Amygdala (tissue), 56 donors: Measurements from ENCODE around the gene CELF2.
"Not testable (repeated sequence)": the region's sequence is repeated elsewhere in the genome, so short reads cannot be mapped to it uniquely, and the experiment has no call there.

Source experiments
- DNase-seq, 56 donors: peaks; one replicate each; lab custom pipeline; 2025; lab: John Stamatoyannopoulos, UW

CELF2 gene

DNA sequence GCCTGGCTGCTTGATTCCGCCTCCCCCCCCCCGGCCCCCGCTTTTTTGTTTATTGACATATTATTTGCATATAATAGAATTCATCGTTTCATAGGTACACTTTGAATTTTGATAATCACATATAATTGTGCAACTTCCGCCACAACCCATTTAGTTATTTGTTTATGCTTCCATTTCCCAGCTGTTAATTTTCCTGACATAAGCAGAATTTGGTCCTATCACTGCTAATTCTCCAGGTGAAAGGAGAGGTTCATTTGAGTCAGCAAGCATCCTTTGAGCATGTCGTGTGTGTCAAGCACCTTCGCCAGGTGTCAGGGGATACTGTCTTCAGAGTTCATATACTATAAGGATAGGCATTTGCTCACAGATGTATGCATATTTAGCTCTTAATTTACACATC lies 102.2 kb downstream of the CELF2 start:
- no peak for DNase-seq

DNA sequence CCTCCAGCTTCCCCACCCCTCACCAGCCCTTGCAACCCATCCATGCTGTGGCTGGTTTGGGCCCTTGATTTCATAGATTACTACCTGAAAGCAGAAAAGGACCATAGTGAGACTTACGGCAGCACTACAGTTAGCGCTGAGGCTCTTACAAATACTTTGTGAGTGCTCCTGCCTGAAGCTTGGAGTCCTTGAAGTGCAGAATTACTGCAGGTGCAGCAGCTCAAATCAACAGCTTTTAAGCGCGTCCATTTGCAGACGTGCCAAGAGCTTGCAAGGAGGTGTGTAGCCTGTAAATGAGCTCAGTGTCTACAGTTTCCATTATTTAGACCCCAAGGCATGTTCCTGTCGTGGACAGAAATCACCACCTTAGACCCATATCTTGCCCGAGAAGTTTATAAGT lies 103.0 kb downstream of the CELF2 start:
- DNase-seq, result no peak

DNA sequence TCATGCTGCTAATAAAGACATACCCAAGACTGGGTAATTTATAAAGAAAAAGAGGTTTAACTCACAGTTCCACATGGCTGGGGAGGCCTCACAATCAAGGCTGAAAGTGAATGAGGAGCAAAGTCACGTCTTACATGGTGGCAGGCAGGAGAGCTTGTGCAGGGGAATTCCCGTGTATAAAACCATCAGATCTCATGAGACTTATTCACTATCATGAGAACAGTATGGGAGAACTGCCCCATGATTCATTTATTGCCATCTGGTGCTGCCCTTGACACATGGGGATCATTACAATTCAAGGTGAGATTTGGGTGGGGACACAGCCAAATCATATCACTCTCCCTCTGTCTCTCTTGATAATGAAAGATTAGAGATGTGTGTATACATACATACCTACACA lies 106.2 kb downstream of the CELF2 start:
- DNase-seq, result not testable (repeated sequence)

DNA sequence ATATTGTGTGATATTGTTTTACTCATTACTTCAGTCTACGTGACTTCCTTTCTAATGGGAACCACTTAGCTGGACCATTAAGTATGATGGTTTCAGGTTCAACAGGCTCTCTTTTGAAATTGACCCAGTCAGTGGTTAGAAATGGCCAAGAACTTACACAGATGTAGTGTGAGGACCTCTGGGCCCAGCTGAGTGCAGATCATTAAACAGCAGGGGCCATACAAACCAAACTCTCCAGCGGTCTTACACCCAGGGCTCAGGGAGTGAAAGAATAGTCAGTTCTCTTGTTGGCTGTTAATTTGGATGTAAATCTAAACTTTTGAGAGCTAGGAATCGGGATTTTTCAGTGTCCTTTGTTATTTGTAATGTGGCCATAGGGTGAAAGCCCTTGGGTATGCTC lies 107.3 kb downstream of the CELF2 start:
- DNase-seq, result no peak

DNA sequence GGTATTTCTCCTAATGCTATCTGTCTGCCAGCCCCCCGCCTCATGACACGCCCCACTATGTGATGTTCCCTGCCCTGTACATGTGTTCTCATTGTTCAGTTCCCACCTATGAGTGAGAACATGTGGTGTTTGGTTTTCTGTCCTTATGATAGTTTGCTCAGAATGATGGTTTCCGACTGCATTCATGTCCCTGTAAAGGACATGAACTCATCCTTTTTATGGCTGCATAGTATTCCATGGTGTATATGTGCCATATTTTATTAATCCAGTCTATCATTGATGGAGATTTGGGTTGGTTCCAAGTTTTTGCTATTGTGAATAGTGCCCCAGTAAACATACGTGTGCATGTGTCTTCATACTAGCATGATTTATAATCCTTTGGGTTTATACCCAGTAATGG lies 109.3 kb downstream of the CELF2 start:
- DNase-seq, result not testable (repeated sequence)

DNA sequence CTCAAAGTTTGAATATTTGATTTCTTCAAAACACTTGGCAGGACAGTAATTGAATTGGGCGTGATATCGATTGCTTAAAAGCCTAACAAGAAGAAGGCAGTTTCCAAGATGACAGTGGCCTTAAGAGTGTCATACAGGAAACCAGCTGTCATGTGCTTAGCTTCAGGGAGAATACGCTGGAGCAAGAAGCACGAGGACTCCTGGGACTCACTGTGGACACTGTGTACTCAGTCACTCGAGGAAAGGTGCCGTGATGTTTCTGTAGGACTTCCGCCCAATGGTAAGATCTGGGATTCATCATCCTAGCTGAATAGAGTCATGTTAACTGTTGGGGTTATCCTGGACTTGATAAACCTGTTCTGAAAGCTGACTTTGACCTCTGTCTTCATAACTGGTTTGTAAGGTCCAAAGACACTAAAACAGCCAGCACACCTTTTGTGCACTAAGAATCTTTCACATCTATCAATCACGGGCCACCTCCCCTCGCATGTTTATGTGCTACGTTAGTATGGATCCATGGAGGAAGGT lies 113.5 kb downstream of the CELF2 start:
- DNase-seq, result no peak

DNA sequence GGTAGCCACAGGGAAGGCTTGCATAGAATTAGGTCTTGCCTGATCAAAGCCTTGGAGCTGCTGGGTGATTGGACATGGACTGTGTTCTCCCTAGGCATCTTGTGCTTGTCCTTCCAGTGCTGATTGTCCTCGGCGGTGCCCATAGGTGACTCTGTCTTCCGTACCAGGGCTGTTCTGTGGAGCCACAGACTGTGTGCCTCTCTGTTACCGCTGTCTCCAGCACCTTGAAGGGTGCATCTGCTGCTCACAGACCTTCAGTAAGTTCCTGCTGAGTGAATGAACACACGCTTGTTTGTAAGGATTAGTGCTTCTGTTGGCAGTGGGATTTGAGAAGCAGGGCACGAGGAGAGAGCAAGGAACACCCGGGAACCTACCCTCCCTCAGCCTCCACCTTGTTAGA lies 116.7 kb downstream of the CELF2 start:
- no peak for DNase-seq

DNA sequence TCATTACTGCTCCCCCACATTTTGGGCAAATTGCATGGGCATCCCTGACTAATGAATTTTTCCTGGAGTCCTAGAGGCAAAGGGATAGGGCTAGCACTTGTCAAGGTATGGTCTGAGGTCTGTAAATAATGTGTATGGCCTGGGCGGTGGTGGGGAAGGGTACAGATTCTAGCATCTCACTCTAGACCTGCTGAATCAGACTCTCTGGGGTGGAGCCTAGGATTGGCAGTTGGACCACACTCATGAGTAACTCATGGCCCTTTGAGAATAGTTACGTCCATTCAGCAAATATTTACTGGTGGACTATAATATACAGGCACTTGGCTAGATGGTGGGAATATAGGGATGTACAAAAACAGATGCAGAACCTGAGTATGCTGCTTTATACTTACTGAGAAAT lies 118.0 kb downstream of the CELF2 start:
- DNase-seq, result no peak

DNA sequence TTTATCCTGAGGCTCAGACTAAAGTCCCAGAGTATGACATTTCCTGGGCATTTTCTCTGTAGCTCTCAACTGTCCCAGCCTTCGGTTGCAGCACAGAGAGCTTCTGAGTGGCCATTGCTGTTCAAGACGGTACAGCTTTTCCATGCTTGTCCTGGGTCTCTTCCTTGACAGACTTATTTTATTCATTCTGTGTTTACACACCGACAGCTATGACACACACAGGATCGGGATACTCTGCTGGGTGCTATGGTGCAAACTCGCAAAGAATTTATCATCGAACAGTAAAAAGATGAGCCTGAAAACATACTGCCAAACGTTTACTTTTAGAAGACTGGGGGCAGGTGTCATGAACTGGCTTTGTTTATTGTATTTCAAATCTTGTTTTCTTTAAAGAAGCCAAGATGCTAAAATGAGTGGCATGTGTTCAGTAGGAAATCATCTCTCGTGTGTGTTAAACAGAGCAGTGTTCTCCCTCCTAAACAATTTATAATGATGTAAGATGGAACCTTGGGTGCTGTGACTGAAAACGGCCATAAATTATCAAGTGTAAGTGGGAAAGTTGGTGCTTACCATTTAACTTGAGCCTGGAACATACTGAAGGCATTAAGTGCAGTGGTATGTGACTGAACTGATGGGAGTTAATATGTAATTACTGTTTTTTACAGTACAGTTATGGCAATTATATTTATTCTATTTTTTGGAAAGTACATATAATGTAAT lies 120.8 kb downstream of the CELF2 start:
- no peak for DNase-seq

DNA sequence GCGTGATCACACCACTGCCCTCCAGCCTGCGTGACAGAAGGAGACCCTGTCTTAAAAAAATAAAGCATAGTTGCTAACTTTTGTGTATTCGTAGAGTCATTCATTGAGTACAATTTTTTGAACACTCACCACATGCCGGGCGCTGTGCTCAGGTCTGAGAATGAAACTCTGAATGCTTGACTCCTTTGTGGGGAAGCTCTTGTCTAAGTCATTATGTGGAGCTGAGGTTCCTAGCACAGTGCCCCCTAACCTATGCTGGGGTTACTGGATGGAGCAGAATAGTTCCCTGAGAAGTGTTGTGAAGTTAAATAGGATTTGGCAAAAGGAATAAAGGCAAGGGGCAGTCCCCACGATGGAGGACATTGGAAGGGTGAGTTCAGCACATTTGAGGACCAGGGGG lies 123.3 kb downstream of the CELF2 start:
- no peak for DNase-seq

DNA sequence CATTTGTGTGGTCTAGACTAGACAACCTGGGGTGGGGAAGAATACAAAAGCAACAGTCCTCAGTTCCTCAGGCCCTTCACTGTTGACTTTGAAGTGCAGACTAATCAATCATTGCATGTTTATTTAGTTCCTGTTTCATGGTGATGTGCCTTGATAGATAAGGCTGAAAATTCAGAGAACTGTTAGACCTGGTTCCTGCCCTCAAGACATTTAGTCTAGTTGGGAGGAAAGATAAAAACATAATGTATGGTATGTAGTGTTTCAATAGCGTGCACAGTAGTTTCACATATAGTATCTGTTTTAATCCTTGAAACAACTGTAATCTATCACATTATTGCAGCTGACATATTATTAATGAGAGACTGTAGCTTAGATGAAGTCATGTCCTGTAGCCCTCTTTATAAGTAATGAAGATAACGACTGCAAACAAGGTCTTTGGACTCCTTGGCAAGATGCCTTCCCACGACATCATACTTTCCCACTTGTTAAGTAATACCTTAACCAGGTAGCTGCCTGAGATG lies 124.0 kb downstream of the CELF2 start:
- no peak for DNase-seq

DNA sequence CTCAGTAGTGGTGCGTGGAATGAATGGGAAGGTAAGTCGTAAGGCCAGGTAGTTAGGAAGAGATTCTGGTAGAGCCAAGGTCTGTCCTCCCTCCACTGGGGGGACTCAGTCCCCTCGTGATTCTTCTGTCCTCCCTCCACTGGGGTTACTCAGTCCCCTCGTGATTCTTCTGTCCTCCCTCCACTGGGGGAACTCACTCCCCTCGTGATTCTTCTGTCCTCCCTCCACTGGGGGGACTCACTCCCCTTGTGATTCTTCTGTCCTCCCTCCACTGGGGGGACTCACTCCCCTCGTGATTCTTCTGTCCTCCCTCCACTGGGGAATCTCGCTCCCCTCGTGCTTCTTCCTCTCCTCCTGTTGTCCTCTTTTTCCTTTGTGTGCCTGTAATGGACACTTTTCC lies 125.1 kb downstream of the CELF2 start:
- DNase-seq, result no peak

DNA sequence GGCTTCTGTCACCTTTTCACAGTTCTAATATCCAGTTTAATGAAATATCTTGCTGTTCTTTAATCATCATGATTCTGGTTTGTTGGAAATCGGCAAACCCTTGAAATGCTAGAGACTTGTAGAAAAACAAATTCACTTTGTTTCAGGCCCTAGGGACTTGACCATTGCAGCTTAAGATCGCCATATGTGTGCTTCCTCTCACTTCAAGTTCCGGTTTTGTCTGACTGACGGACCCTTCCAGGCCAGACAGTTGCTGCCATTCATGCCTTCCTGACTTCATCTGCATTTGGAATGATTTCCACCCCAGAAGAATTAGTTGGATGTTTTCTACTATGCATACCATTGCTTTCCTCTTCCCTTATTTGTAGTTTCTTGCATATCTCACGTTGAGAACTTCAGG lies 125.6 kb downstream of the CELF2 start:
- no peak for DNase-seq

DNA sequence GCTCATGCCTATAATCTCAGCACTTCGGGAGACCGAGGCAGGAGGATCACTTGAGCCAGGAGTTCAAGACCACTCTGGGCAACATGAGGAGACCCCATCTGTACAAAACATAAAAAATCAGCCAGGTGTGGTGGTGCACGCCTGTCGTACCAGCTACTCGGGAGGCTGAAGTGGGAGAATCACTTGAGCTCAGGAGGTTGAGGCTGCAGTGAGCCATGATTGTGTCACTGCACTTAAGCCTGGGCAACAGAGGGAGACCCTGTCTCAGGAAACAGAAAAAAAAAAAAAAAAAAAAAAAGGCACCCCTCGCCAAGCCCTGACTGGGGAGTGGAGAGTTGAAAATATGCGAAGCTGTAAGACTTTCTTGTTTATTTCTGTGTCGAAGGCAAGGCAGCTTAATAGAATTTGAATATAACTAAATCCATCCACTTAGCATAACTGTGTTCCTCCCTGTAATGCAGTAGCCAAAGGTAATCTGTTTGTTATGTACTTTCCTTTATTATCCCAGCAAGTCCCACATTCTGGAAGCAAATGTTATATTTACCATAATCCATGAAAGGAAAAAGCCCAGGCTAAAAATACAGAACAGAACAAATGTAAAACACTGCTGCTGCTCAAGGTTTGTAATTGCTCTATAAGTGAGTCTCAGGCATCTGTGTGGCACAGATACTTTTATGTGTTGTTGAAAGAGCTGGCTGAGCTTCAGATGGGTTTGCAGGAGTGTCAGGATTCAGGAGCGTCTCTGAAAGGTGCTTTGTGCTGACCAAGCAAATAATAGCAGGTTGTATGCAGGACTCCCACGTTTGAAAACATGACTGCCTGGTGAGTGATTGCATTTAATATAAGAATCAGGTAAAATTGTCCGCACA lies 127.2 kb downstream of the CELF2 start:
- DNase-seq, result no peak

DNA sequence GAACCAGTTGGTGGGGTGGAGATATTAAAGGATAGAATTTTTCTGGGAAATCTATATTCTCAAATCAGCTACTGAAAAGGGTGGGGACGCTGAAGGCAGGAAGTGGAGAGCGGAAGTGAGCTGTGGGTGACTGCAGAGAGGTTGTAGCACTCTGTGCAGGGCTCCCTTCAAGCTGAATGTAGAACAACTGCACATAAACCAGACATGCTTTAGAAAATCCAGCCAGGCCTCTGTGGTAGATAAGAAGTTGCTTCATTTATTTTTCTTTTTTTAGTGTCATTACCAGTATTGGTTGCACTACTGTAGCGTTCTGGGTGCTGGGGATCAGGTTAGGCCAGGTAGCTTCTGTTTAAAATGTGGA lies 127.8 kb downstream of the CELF2 start:
- no peak for DNase-seq

DNA sequence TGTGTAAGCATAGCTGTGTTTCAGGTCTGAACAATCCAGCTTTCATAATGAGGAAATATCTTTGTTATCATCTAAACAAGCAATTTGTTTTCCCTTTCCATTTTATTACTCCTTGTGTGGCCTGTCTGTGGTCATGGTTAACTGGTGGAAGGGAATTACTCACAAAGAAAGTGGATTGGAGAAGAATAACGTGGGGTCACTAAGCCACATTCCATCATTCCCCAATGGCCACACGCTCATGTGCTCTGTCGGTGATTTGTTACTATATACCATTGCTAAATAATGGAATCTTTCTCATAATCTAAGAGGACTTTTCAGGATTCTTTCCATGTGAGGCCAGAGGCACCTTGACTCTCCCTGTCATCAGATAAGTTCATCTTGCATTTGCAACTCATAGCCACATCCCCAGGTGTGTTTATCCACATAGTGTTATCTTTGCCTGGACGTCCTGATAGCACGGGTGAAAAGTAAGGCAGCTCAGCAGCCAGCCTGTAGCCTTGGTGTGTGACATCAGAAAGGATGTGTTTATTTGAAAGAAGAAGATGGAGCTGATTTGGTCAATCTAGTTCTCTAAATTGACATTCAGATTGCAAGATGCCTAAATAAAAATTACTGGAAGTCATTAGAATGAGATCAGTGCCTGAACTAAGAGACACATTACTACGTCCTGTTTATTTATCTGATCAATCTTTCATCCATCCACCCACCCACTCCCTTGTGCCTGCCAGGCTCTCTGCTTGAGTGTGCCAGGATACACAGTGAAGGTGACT lies 128.9 kb downstream of the CELF2 start:
- no peak for DNase-seq

DNA sequence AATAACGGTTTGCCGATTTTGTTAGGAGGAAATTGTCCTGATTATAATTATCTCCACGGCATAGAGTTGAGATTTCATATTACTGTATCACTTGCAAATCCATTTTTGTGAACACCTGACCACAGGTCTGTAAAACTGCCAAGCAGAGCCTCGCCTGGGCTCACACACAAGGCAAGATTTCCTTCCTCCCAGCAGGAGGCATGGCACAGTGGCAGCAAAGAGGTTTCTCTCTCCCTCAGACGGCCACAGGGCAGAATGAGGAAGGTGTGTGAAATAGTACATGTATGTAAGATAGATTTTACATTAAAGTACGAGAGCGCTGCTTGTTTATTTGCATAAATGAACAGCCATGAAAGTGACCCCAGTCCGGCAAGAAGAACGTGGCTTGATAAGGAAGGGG lies 130.1 kb downstream of the CELF2 start:
- DNase-seq, result peak in 1 of 56 donors; percentile 33

DNA sequence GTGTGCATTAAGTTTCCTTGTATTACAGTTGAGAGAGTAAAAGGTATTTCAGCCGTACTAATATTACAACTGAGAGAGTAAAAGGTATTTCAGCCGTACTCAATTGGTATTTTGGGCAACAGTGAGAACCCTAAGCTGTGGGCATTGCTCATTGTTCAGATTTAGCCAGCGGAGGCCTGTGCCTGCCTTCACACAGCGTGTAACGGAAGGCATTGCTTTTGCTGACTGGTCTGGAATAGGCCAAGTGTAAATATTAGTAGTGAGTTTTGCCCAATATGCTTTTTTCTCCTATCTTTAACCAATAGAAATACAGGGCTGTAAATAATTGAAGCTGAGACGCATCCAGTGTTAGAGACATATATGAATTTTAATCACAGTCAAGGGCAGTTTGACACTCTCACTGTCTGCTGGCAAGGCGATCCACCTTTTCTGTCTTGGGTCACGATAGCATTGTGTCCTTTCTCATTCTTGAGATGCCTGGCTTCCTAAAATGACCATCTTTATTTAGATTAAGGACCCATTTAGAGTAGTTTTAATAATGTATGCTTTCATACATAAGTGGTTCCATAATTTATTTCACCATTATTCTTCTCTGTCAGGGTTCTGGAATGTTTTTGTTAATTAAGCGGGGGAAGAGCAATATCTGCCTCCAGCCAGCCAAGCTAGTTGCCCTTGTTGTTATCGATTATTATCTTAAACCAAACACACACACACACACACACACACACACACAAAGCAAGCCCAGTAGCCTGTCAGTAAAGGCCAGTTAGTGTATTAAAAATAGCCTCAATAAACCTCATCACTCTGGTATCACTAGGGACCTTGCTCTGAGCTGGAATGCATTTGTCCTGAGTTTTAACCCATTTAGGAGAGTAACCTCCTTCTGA lies 130.7 kb downstream of the CELF2 start:
- DNase-seq, result no peak

DNA sequence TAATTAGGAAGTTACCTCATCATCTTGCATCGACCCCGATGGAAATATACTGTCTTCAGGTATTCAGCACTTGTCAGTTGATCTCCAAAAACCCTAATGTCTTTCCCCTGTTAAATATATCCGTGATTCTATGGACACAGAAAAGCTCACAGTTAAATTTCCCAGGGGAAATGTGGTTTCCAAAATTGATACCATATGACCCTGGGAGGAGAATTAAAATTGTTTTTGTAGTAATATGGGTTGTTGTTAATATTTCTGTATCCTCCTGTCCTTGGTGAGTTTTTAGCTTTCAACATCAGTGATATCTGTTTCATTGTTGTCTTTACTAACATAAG lies 132.1 kb downstream of the CELF2 start:
- DNase-seq, result no peak

DNA sequence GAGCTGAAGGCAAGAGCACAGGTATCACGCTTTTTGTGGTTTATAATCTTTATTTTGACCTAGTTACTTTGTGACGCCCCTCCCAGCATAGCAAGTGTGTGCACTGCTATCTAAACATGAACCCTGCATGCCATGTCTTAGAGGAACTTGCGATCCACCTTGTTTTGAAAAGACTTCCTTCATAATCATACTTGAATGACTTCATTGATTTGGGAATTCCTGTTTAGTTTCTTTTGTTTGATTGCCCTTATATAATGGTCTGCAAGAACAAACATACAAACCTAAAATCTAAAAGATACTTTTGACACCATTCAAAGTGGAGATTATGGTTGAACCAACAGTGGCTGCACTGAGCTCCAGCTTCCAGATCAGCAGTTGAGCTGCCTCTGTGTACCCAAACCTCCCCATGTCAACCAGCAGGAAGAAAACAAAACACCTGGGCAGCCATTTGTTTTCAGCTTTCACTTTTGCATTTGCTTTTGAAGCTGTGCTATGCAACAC lies 132.6 kb downstream of the CELF2 start:
- no peak for DNase-seq
